RPMI7951 (cell line): Measurements from ENCODE around the gene NFU1. TPM values are rescaled to one million over a fixed set of nuclear protein-coding genes. Genes with fewer than 3 reads are reported as not detected.

Experiments
- DNase-seq: peaks from one replicate; pipeline ENCODE4 v3.0.0-alpha.2; 2012; ENCODE audit warnings: low read depth
- total RNA-seq: library from RNA; depleted of rRNA; stranded (reverse); fragments of >200 nt; shearing (Covaris generic); gene quantifications from 2 replicates; pipeline ENCODE4 v1.2.3, GENCODE V29; 2014; rRNA removed

NFU1 gene
- total RNA-seq: 64.6 and 89.0 TPM in 2 replicates

- peak; percentile 94 for DNase-seq
Observed at GRCh38 chr2:69436938-69437750, at the start of gene NFU1. TSS of gene NFU1 (minus strand) at chr2:69437435. CDS start at chr2:69437422, 13 bp downstream.

GRCh38 chr2:69483696-69484095 is 46.5 kb upstream of the NFU1 start:
- DNase-seq: no peak

GRCh38 chr2:69483024-69483423 is 45.8 kb upstream of the NFU1 start:
- peak; percentile 19 for DNase-seq

GRCh38 chr2:69482471-69482870 is 45.2 kb upstream of the NFU1 start:
- DNase-seq: no peak

GRCh38 chr2:69481421-69481820 is 44.2 kb upstream of the NFU1 start:
- DNase-seq: no peak

GRCh38 chr2:69477627-69478026 is 40.4 kb upstream of the NFU1 start:
- no peak for DNase-seq

- DNase-seq: no peak
Observed at GRCh38 chr2:69474688-69475087, 37.5 kb upstream of the NFU1 start.

- no peak for DNase-seq
Observed at GRCh38 chr2:69471793-69472192, 34.6 kb upstream of the NFU1 start.

GRCh38 chr2:69470911-69471310 is 33.7 kb upstream of the NFU1 start:
- no peak for DNase-seq

- DNase-seq: no peak
Observed at GRCh38 chr2:69469784-69470183, 32.5 kb upstream of the NFU1 start.

GRCh38 chr2:69469375-69469774 is 32.1 kb upstream of the NFU1 start:
- DNase-seq: no peak

GRCh38 chr2:69466728-69467127 is 29.5 kb upstream of the NFU1 start:
- DNase-seq: no peak

GRCh38 chr2:69465513-69466456 is 28.6 kb upstream of the NFU1 start:
- DNase-seq: no peak

- no peak for DNase-seq
Observed at GRCh38 chr2:69464575-69464974, 27.3 kb upstream of the NFU1 start.

GRCh38 chr2:69462780-69463179 is 25.5 kb upstream of the NFU1 start:
- no peak for DNase-seq

GRCh38 chr2:69461404-69461803 is 24.2 kb upstream of the NFU1 start:
- no peak for DNase-seq

GRCh38 chr2:69459936-69460335 is 22.7 kb upstream of the NFU1 start:
- DNase-seq: no peak

GRCh38 chr2:69456950-69457445 is 19.8 kb upstream of the NFU1 start:
- no peak for DNase-seq

- no peak for DNase-seq
Observed at GRCh38 chr2:69456154-69456553, 18.9 kb upstream of the NFU1 start.

GRCh38 chr2:69454976-69455375 is 17.7 kb upstream of the NFU1 start:
- DNase-seq: no peak

GRCh38 chr2:69453475-69454129 is 16.4 kb upstream of the NFU1 start:
- no peak for DNase-seq

- DNase-seq: no peak
Observed at GRCh38 chr2:69452687-69453086, 15.5 kb upstream of the NFU1 start.
